ENCODE measurements around the gene CFAP410.
A peak's percentile ranks its signal among the peaks of the same experiment; 100 is the strongest.

Gene CFAP410

GRCh38 chr21:44338971-44339910, at the start of gene CFAP410:
Gene CFAP410, minus strand, starts transcription at chr21:44339390. Its CDS starts 196 bp downstream, at chr21:44339194.
- peak; percentile 89 to 96 for DNase-seq (ENCODE audit: extremely low read depth in 1 of 2, low read depth in 1 of 2)

GRCh38 chr21:44384968-44385367, 45.8 kb upstream of the CFAP410 start:
- DNase-seq (ENCODE audit: extremely low read depth in 1 of 2, low read depth in 1 of 2), result no peak

GRCh38 chr21:44383216-44383615, 44.0 kb upstream of the CFAP410 start:
- DNase-seq (ENCODE audit: extremely low read depth in 1 of 2, low read depth in 1 of 2), result no peak

GRCh38 chr21:44382536-44382935, 43.3 kb upstream of the CFAP410 start:
- DNase-seq (ENCODE audit: extremely low read depth in 1 of 2, low read depth in 1 of 2), result no peak

GRCh38 chr21:44381874-44382273, 42.7 kb upstream of the CFAP410 start:
- DNase-seq (ENCODE audit: extremely low read depth in 1 of 2, low read depth in 1 of 2), result no peak

- no peak for DNase-seq (ENCODE audit: extremely low read depth in 1 of 2, low read depth in 1 of 2)
These were observed 41.7 kb upstream of the CFAP410 start for GRCh38 chr21:44380876-44381275.

GRCh38 chr21:44379991-44380865, 41.0 kb upstream of the CFAP410 start:
- DNase-seq (ENCODE audit: extremely low read depth in 1 of 2, low read depth in 1 of 2), result no peak

- DNase-seq (ENCODE audit: extremely low read depth in 1 of 2, low read depth in 1 of 2), result no peak
These were observed 40.3 kb upstream of the CFAP410 start for GRCh38 chr21:44379515-44379848.

GRCh38 chr21:44378646-44379514, 39.7 kb upstream of the CFAP410 start:
- DNase-seq (ENCODE audit: extremely low read depth in 1 of 2, low read depth in 1 of 2), result no peak

- DNase-seq (ENCODE audit: extremely low read depth in 1 of 2, low read depth in 1 of 2), result no peak
These were observed 38.9 kb upstream of the CFAP410 start for GRCh38 chr21:44377922-44378645.

- no peak for DNase-seq (ENCODE audit: extremely low read depth in 1 of 2, low read depth in 1 of 2)
These were observed 38.2 kb upstream of the CFAP410 start for GRCh38 chr21:44377201-44377921.

GRCh38 chr21:44376606-44377005, 37.4 kb upstream of the CFAP410 start:
- no peak for DNase-seq (ENCODE audit: extremely low read depth in 1 of 2, low read depth in 1 of 2)

- DNase-seq (ENCODE audit: extremely low read depth in 1 of 2, low read depth in 1 of 2), result no peak
These were observed 36.6 kb upstream of the CFAP410 start for GRCh38 chr21:44375761-44376241.

GRCh38 chr21:44375281-44375651, 36.1 kb upstream of the CFAP410 start:
- DNase-seq (ENCODE audit: extremely low read depth in 1 of 2, low read depth in 1 of 2), result no peak

- DNase-seq (ENCODE audit: extremely low read depth in 1 of 2, low read depth in 1 of 2), result no peak
These were observed 35.6 kb upstream of the CFAP410 start for GRCh38 chr21:44374601-44375280.

- no peak for DNase-seq (ENCODE audit: extremely low read depth in 1 of 2, low read depth in 1 of 2)
These were observed 33.4 kb upstream of the CFAP410 start for GRCh38 chr21:44372616-44373015.

GRCh38 chr21:44371596-44371995, 32.4 kb upstream of the CFAP410 start:
- DNase-seq (ENCODE audit: extremely low read depth in 1 of 2, low read depth in 1 of 2), result no peak

GRCh38 chr21:44370786-44371410, 31.7 kb upstream of the CFAP410 start:
- DNase-seq (ENCODE audit: extremely low read depth in 1 of 2, low read depth in 1 of 2), result no peak

All from stimulated activated CD8-positive, alpha-beta memory T cell treated with anti-CD3 and anti-CD28 coated beads, Interleukin-7, amount 100 ng/mL, for 48 hours (primary cell).